C4-2B (cell line): Measurements from ENCODE around the gene CCDC191.

ENCODE experiments used
- H3K27ac ChIP-seq: fragments of 450-650 bp; 2 replicates; pipeline ENCODE4 v1.5.1; 2017
- CTCF ChIP-seq: fragments of 450-650 bp; conservative IDR thresholded peaks from 2 replicates; pipeline ENCODE4 v1.5.1; 2017; ENCODE audit warnings: mild to moderate bottlenecking
- ZFX ChIP-seq: fragments of 450-650 bp; IDR thresholded peaks from 2 replicates; pipeline ENCODE4 v1.6.1; 2017

CCDC191 gene

DNA sequence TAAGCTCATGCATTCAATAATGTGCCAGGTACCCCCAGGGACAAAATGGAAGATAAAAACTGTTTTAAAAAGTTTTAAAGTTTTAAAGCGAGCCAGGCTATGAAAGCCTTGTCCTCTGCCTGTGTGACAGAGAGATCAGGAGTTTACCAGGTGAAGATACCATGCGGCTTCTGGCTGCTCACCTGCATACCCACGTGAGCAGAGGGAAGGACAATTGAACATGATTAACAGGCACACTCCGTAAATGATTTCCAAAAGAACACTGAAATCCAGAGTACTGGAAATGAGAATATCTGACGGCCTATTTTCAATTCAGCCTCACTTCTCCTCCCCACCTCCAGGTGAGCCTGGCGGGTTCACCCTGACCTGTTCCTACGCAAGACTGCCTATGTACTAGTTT lies 42.1 kb downstream of the CCDC191 start:
- no peak overlapping the region for H3K27ac ChIP-seq
- TF ChIP-seq CTCF = no peak

DNA sequence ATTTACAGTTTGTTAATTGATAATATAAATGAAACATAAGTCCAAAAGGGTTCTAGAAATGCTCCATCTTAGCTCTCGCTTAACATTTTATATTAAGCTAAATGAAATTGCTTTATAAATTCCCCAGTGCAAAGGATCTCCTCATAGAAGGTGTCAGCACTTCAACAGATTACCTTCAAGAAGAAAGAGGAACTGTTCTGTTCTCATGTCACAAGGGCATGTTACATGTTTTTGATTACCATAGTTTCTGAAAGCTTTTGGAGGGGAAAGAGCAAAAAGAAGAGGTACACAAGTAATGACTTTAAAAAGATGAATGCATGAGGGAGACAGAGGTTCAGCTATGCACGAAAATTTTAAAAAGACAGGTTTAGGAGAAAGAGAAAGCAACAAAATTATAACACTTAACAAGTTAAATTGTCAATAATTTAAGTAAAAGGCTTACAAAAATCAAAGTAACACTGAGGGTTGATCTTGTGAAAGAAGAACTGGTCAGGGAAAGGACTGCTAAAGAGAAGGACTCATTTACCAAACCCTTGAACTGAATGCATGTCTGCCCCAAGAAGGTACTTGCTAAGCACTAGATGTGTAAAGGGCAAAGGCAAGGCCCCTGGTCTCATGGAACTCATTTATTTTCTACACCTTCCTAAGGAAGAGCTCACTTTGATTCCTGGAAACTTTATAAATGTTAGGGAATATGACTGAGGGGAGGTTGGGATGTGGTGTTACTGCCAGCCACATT lies 45.1 kb downstream of the CCDC191 start:
- H3K27ac ChIP-seq = no peak overlapping the region
- TF ChIP-seq ZFX = no peak
- no peak for TF ChIP-seq CTCF

DNA sequence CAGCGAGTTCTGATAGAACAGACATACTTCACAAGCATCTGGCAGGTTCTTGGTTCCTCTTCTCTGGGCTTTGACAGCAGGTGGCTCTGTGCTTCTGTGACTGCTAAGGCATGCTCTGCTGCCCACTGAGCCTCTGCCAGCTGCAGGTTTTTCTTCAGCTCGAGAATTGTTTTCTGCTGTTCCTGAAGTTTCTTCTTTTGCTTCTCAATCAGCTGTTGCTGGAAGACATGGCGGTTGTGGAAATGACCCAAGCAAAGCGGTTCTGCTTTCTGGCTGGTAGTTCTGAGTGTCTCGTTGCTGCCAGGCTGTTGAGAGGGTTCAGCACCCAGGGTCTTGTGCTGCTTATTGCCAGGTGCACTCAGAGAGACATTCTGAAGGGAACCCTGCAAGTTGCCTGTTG lies 50.8 kb downstream of the CCDC191 start:
- no peak overlapping the region for H3K27ac ChIP-seq
- TF ChIP-seq ZFX (no peak), CTCF (no peak)

- no peak for TF ChIP-seq CTCF
- no peak for TF ChIP-seq ZFX
- H3K27ac ChIP-seq = no peak overlapping the region
Measured at GRCh38 chr3:113985541-113985940, 70.8 kb downstream of the CCDC191 start.

- TF ChIP-seq ZFX (no peak), CTCF (no peak)
- no peak overlapping the region for H3K27ac ChIP-seq
Measured at GRCh38 chr3:113983544-113983943, 72.8 kb downstream of the CCDC191 start.

DNA sequence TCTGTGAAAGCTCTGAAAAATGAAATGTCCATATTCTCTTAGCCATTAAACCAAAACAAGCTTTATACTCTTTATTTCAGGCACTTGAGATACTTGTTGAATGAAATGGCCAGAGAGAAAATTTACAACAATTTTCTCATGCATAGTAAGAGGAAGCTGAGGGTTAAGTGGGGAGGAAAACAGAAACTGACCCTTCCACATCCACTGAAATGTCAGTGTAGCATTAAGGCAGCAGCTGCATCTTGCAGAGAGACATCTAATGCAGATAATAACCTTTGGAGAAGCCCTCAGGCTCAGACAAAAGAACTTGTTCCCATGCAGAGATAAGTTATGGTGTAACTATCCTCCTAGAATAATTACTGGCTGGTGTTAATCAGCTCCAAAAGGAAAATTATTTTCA lies 74.5 kb downstream of the CCDC191 start:
- H3K27ac ChIP-seq = no peak overlapping the region
- TF ChIP-seq ZFX = no peak
- TF ChIP-seq CTCF = no peak

- TF ChIP-seq ZFX (no peak), CTCF (no peak)
- H3K27ac ChIP-seq = no peak overlapping the region
Measured at GRCh38 chr3:113979916-113980315, 76.4 kb downstream of the CCDC191 start.
